ENCODE measurements around the gene MGAT5B.

DNA sequence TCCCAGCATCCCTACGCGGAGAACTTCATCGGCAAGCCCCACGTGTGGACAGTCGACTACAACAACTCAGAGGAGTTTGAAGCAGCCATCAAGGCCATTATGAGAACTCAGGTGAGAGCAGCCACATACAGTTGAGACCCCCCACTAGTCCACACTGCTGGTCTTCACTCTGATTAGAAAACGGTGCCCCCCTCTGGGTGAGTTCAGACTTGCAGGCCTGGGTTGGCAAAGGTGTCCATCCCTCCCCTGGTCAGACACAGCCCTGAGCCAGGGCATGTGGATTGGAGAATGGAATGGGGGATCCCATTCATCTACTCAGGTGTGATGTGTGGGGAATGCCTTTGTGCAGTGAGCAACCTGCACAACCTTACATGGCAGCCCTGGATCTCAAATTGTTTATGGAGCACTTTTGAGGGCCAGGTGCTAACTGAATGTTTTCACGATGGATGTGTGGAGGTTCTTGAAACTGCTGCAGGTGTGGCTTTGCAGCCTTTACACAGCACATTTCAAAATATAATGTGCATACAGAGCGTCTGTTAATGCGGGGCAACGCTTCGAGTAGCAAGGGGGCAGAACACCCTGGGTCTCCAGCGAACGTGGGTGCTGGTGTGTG is 72.6 kb downstream of the MGAT5B start:
- TF ChIP-seq, protein P1, sequence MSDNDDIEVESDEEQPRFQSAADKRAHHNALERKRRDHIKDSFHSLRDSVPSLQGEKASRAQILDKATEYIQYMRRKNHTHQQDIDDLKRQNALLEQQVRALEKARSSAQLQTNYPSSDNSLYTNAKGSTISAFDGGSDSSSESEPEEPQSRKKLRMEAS (IDR thresholded peaks at IDR 0.05): no peak
- TF ChIP-seq, protein P2, sequence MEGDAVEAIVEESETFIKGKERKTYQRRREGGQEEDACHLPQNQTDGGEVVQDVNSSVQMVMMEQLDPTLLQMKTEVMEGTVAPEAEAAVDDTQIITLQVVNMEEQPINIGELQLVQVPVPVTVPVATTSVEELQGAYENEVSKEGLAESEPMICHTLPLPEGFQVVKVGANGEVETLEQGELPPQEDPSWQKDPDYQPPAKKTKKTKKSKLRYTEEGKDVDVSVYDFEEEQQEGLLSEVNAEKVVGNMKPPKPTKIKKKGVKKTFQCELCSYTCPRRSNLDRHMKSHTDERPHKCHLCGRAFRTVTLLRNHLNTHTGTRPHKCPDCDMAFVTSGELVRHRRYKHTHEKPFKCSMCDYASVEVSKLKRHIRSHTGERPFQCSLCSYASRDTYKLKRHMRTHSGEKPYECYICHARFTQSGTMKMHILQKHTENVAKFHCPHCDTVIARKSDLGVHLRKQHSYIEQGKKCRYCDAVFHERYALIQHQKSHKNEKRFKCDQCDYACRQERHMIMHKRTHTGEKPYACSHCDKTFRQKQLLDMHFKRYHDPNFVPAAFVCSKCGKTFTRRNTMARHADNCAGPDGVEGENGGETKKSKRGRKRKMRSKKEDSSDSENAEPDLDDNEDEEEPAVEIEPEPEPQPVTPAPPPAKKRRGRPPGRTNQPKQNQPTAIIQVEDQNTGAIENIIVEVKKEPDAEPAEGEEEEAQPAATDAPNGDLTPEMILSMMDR (IDR thresholded peaks at IDR 0.05; ENCODE audit: low read depth, low read length, missing input control): no peak
- no peak for TF ChIP-seq GABPA (IDR thresholded peaks at IDR 0.05 in 1 of 2, conservative IDR thresholded peaks at IDR 0.05 in 1 of 2)
- TF ChIP-seq RAD21 (IDR thresholded peaks at IDR 0.05): no peak
- no peak for TF ChIP-seq SP1 (IDR thresholded peaks at IDR 0.05)
- no peak for TF ChIP-seq FOXA2 (IDR thresholded peaks at IDR 0.05)
- TF ChIP-seq, protein P3, sequence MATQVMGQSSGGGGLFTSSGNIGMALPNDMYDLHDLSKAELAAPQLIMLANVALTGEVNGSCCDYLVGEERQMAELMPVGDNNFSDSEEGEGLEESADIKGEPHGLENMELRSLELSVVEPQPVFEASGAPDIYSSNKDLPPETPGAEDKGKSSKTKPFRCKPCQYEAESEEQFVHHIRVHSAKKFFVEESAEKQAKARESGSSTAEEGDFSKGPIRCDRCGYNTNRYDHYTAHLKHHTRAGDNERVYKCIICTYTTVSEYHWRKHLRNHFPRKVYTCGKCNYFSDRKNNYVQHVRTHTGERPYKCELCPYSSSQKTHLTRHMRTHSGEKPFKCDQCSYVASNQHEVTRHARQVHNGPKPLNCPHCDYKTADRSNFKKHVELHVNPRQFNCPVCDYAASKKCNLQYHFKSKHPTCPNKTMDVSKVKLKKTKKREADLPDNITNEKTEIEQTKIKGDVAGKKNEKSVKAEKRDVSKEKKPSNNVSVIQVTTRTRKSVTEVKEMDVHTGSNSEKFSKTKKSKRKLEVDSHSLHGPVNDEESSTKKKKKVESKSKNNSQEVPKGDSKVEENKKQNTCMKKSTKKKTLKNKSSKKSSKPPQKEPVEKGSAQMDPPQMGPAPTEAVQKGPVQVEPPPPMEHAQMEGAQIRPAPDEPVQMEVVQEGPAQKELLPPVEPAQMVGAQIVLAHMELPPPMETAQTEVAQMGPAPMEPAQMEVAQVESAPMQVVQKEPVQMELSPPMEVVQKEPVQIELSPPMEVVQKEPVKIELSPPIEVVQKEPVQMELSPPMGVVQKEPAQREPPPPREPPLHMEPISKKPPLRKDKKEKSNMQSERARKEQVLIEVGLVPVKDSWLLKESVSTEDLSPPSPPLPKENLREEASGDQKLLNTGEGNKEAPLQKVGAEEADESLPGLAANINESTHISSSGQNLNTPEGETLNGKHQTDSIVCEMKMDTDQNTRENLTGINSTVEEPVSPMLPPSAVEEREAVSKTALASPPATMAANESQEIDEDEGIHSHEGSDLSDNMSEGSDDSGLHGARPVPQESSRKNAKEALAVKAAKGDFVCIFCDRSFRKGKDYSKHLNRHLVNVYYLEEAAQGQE (IDR thresholded peaks at IDR 0.05): no peak
- TF ChIP-seq NR2F2 (IDR thresholded peaks at IDR 0.05): no peak
- TF ChIP-seq TAF1 (conservative IDR thresholded peaks at IDR 0.05): no peak
- TF ChIP-seq JUND (IDR thresholded peaks at IDR 0.05): no peak
- no peak for TF ChIP-seq FOXA1 (IDR thresholded peaks at IDR 0.05)
- TF ChIP-seq HNF4G (IDR thresholded peaks at IDR 0.05): no peak
